K562 (cell line): ENCODE data around the gene C19orf18.

Source experiments
- CHD4 ChIP-seq: fragments of 200-600 bp; sonication (generic); IDR thresholded peaks from 3 replicates; pipeline ENCODE4 v1.6.1; 2012; ENCODE audit warnings: low read depth, mild to moderate bottlenecking, mixed read lengths, low read length, inconsistent platforms; ENCODE audit not compliant: insufficient read depth, insufficient replicate concordance, poor library complexity, severe bottlenecking
- CTCF ChIP-seq, 3 experiments: IDR thresholded peaks in 2 of 3; conservative IDR thresholded peaks in 1 of 3; 2 replicates each; pipeline ENCODE4 v1.5.1; 2011 to 2012; ENCODE audit warnings: low read length in 3 of 3, mild to moderate bottlenecking in 3 of 3, control low read depth in 2 of 3, improper control_type of control experiment in 1 of 3, inconsistent platforms in 1 of 3, low read depth in 1 of 3, mixed read lengths in 1 of 3, moderate library complexity in 1 of 3; ENCODE audit not compliant: insufficient read depth in 2 of 3
- EP300 ChIP-seq: IDR thresholded peaks from 2 replicates; pipeline ENCODE4 v1.6.1; 2012; ENCODE audit warnings: low read length, improper control_type of control experiment
- ILF3 ChIP-seq: fragments of 450-650 bp; IDR thresholded peaks from 2 replicates; pipeline ENCODE4 v1.6.1; 2018; ENCODE audit warnings: antibody characterized with exemption, mild to moderate bottlenecking, moderate library complexity, borderline replicate concordance

DNA sequence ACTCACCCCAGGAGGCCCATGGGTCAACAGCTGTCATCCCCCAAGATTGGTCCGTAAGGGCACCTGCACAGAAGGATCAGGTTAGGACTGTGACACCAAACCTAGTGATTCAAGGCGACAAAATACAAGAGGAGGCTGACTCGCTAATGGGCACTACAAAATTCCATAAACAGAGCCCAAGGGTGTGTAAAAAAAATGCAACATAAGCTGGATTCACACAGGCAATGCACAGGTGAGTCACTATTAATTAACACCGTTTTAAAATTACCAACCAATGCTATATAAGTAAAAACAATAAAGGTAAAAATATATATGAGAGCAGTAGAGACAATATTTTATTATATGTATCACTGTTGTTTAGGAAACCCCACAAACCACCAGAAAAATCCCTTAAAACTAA is 26.3 kb upstream of the C19orf18 start:
- TF ChIP-seq EP300 (no peak), CHD4 (no peak), ILF3 (no peak), CTCF (IDR thresholded peaks at IDR 0.05 in 2 of 3, conservative IDR thresholded peaks at IDR 0.05 in 1 of 3; ENCODE audit: insufficient read depth in 2 of 3, low read depth in 1 of 3, low read length in 3 of 3) (no peak)
